Transverse colon (tissue), 3 donors: ENCODE data around the gene COL20A1.

Source experiments
- CTCF ChIP-seq, 5 experiments: fragments of 200-600 bp in 3 of 5; fragments of 450-650 bp in 2 of 5; sonication (generic) in 3 of 5; IDR thresholded peaks; 1 replicate in 2 of 5; 2 replicates in 3 of 5; pipeline ENCODE4 v1.5.1; 2016 to 2017; ENCODE audit warnings: antibody characterized with exemption in 5 of 5, inconsistent platforms in 3 of 5, mild to moderate bottlenecking in 2 of 5, moderate library complexity in 1 of 5
- EP300 ChIP-seq: sonication (generic); formaldehyde crosslinking; IDR thresholded peaks from one replicate; pipeline ENCODE4 v1.6.1; 2017; ENCODE audit warnings: antibody characterized with exemption, low read depth

GRCh38 chr20:63336232-63336752 lies 43.3 kb downstream of the COL20A1 start:
- TF ChIP-seq EP300 (no peak), CTCF (IDR thresholded peaks at IDR 0.05) (no peak)
